A673 (cell line): ENCODE measurements around the gene EIF2S1. TPM values are rescaled to one million over a fixed set of nuclear protein-coding genes. Genes with fewer than 3 reads are reported as not detected.

Experiments
- Bru-seq: library from RNA; stranded (reverse); fragments of 400-500 nt; gene quantifications from one replicate; lab custom pipeline; 2021; lab: Mats Ljungman, UMichigan
- BruChase-seq, 2 experiments: library from RNA; stranded (reverse); fragments of 400-500 nt; gene quantifications; one replicate each; lab custom pipeline; 2021; lab: Mats Ljungman, UMichigan
- BruUV-seq: library from RNA; stranded (reverse); fragments of 400-500 nt; replicated peaks from 2 replicates; lab custom pipeline; 2021; lab: Mats Ljungman, UMichigan
- CTCF ChIA-PET: fragments of 300-600 bp; sonication (Branson Sonifier 250); formaldehyde crosslinking; loops from one replicate; lab custom pipeline; 2022; ENCODE audit warnings: antibody characterized with exemption; lab: Charles Lee
- POLR2A ChIA-PET: fragments of 300-600 bp; sonication (Branson Sonifier 250); formaldehyde crosslinking; loops from one replicate; lab custom pipeline; 2022; ENCODE audit warnings: antibody characterized with exemption; ENCODE audit not compliant: low non-redundant PET; lab: Charles Lee
- DNase-seq: peaks from one replicate; pipeline ENCODE4 v3.0.0-alpha.2; 2015; ENCODE audit warnings: low spot score
- H3K27ac ChIP-seq: fragments of 200-600 bp; sonication (generic); 2 replicates; pipeline ENCODE4 v1.5.1; 2016; ENCODE audit warnings: mixed run types, low read depth, mild to moderate bottlenecking, mixed read lengths, antibody characterized with exemption, low read length; ENCODE audit not compliant: poor library complexity, severe bottlenecking
- H3K27me3 ChIP-seq: fragments of 200-600 bp; sonication (generic); replicated peaks from 2 replicates; pipeline ENCODE4 v1.6.1; 2017; ENCODE audit warnings: mixed run types, low read depth, mild to moderate bottlenecking, mixed read lengths, antibody characterized with exemption, low read length; ENCODE audit not compliant: insufficient read depth, poor library complexity
- H3K36me3 ChIP-seq: fragments of 200-600 bp; sonication (generic); 2 replicates; pipeline ENCODE4 v1.6.1; 2016; ENCODE audit warnings: mixed run types, mild to moderate bottlenecking, mixed read lengths, antibody characterized with exemption, low read length; ENCODE audit not compliant: insufficient read depth, poor library complexity, severe bottlenecking
- H3K4me1 ChIP-seq: fragments of 200-600 bp; sonication (generic); 2 replicates; pipeline ENCODE4 v1.6.1; 2017; ENCODE audit warnings: mixed run types, mild to moderate bottlenecking, mixed read lengths, antibody characterized with exemption, low read length; ENCODE audit not compliant: insufficient read depth, poor library complexity, severe bottlenecking
- H3K4me3 ChIP-seq: fragments of 200-600 bp; sonication (generic); 2 replicates; pipeline ENCODE4 v1.5.1; 2016; ENCODE audit warnings: low read depth, mixed run types, mild to moderate bottlenecking, mixed read lengths, low read length; ENCODE audit not compliant: poor library complexity, severe bottlenecking
- H3K9me3 ChIP-seq: fragments of 200-600 bp; sonication (generic); 2 replicates; pipeline ENCODE4 v1.6.1; 2016; ENCODE audit warnings: mixed run types, low read depth, mild to moderate bottlenecking, mixed read lengths, antibody characterized with exemption, low read length; ENCODE audit not compliant: poor library complexity, severe bottlenecking
- EZH2 ChIP-seq: fragments of 200-600 bp; sonication (generic); IDR thresholded peaks from 2 replicates; pipeline ENCODE4 v1.6.1; 2017; ENCODE audit warnings: borderline replicate concordance, low read depth, mild to moderate bottlenecking, mixed read lengths, antibody characterized with exemption, low read length; ENCODE audit not compliant: poor library complexity, severe bottlenecking
- intact Hi-C: fragments of 100-400 bp; cut with micrococcal nuclease; formaldehyde crosslinking; loops from one replicate; pipeline ENCODE4 v1.10.0; 2022; ENCODE audit not compliant: unreplicated experiment
- long read RNA-seq: library from polyadenylated mRNA; stranded (forward); transcript quantifications from one replicate; pipeline ENCODE4 v2.0.0, GENCODE V29; 2022
- total RNA-seq: library from RNA; stranded (reverse); gene quantifications from 2 replicates; pipeline ENCODE4 v1.2.3, GENCODE V29; 2021
- TF ChIP-seq, protein P1 (sequence below): fragments of 300-800, 200-600 bp; sonication (generic); conservative IDR thresholded peaks from 2 replicates; pipeline ENCODE4 v1.5.1; 2017; ENCODE audit warnings: low read depth, mild to moderate bottlenecking, antibody characterized with exemption, low read length, moderate library complexity, mixed read lengths

Gene EIF2S1
- total RNA-seq (236 and 302 TPM in 2 replicates), Bru-seq, nascent RNA (percentile 96 among the genes with signal in this experiment), BruChase-seq, experiment 1, labeled RNA remaining after a 2-hour chase (percentile 95 among the genes with signal in this experiment), BruChase-seq, experiment 2, labeled RNA remaining after a 6-hour chase (percentile 97 among the genes with signal in this experiment)
- long read RNA-seq, full-length matches to known transcripts, result 575 of 592 reads
- long read RNA-seq, partial matches to known transcripts, result 6 of 592 reads
- long read RNA-seq, other reads (novel, unspliced or antisense), result 11 of 592 reads

DNA sequence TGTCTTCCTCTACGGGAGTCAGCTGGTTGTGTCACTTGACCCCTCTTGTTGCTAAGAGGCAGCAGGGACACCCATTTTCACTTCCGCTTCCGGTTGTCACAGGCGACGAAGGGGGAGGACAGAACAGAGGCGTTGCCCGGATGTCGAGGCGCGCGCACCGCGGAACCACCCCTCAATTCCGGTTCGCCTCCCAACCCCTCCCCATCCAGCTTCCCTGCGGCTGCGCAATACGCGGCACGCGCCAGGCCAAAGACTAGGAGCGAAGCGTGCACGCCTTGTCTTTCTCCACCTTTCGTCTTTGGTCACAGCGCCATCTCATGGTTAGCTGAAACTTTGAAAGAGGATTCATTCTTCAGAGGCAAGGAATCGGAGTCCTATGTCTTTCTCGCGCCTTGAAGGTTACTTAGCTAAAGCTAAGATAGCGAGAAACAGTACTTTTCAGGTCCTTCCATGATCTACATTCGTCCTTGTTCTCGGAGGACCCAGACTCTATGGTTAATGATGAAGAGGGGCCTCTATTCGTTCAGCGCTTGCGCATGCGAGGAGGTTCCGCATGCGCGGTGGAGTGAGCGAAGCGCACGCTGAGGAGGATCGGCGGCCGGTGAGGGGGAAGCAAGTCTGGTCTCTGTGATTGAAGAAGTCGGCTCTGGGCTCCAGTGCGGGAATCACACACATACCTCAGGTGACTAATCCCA, at the start of gene EIF2S1, which contains the start of gene ATP6V1D:
Gene EIF2S1 (plus strand): TSS at position 554 of the 695 bp plus-strand sequence. CDS start 4,440 bp downstream, outside the sequence.
Gene ATP6V1D (minus strand): TSS at position 30 of the 695 bp plus-strand sequence. CDS start 106 bp downstream, outside the sequence.
- Histone ChIP-seq H3K27ac (peak within 1 kb of the TSS; percentile 99), H3K36me3 (peaks cover 20% of the 10 kb centered on the region), H3K9me3 (no peaks in the 10 kb centered on the region), H3K4me1 (peaks cover 31% of the 10 kb centered on the region), H3K4me3 (peak within 1 kb of the TSS; percentile 86), H3K27me3 (no peaks in the 10 kb centered on the region)
- ChIA-PET CTCF (interaction anchor here (0.6 to 1.3 kb wide), 10 partner anchors 12 to 457 kb away, joined by 3 to 10 read pairs (median 4); partner anchors contain the start of genes RDH11 and ZFYVE26), POLR2A (interaction anchor here (0.6 kb wide), 1 partner anchor 12 kb away, joined by 4 read pairs; no protein-coding TSS in a partner anchor)
- no TSS peak for BruUV-seq
- TF ChIP-seq, protein P1, sequence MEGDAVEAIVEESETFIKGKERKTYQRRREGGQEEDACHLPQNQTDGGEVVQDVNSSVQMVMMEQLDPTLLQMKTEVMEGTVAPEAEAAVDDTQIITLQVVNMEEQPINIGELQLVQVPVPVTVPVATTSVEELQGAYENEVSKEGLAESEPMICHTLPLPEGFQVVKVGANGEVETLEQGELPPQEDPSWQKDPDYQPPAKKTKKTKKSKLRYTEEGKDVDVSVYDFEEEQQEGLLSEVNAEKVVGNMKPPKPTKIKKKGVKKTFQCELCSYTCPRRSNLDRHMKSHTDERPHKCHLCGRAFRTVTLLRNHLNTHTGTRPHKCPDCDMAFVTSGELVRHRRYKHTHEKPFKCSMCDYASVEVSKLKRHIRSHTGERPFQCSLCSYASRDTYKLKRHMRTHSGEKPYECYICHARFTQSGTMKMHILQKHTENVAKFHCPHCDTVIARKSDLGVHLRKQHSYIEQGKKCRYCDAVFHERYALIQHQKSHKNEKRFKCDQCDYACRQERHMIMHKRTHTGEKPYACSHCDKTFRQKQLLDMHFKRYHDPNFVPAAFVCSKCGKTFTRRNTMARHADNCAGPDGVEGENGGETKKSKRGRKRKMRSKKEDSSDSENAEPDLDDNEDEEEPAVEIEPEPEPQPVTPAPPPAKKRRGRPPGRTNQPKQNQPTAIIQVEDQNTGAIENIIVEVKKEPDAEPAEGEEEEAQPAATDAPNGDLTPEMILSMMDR, result peak; percentile 100
- TF ChIP-seq EZH2, result no peak
- DNase-seq, result peak; percentile 99
- intact Hi-C loops, result loop anchor here (5.0 kb wide), 1 partner anchor 193 kb away; no protein-coding TSS in a partner anchor

DNA sequence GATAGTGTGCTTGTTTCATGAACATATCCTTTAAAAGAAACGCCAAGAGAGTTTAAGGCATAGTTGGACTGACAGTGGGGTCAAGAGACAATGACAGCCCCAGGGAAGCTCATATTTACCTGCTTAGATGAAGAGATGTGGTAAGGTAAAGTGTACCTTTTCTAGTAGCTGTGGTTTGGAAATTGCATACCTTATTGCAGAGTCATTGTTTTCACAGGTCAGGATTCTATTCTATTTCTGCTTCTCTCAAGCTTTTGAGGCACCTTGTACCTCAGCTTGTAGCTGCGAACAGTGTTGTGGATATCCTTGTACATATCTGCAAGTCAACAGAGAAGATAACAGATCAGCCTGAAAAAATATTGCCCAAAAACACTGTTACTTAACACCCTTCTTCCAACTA, 48.3 kb upstream of the EIF2S1 start:
- H3K27me3 ChIP-seq, result no peaks in the 10 kb centered on the region
- intact Hi-C loops, result no loop called here
- POLR2A ChIA-PET, result no interaction called here
- TF ChIP-seq, protein P1, result no peak
- no peak for TF ChIP-seq EZH2
- H3K27ac ChIP-seq, result no peak overlapping the region
- H3K9me3 ChIP-seq, result no peaks in the 10 kb centered on the region
- peaks cover 44% of the 10 kb centered on the region for H3K36me3 ChIP-seq
- H3K4me1 ChIP-seq, result peaks cover 15% of the 10 kb centered on the region
- BruUV-seq, result no TSS peak
- no peak for DNase-seq
- H3K4me3 ChIP-seq, result no peak overlapping the region
- CTCF ChIA-PET, result no interaction called here

DNA sequence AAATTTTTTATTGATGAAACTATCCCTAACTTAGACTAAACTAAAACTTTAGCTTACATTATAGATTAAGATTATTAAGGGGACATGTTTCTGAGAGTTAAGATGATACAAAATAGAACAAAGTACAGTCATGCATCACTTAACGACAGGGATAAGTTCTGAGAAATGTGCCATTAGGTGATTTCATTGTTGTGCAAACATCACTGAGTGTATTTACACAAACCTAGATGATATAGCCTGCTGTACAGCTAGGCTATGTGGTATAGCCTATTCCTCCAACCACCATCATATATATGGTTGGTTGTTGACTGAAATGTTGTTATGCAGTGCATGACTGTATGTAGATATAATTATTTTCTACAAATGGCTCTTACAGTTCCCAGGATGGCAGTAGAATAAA, 47.0 kb upstream of the EIF2S1 start:
- Histone ChIP-seq H3K4me1 (peaks cover 2% of the 10 kb centered on the region), H3K4me3 (no peak overlapping the region), H3K9me3 (no peaks in the 10 kb centered on the region), H3K36me3 (peaks cover 54% of the 10 kb centered on the region), H3K27me3 (no peaks in the 10 kb centered on the region), H3K27ac (no peak overlapping the region)
- DNase-seq, result no peak
- no TSS peak for BruUV-seq
- ChIA-PET POLR2A (no interaction called here), CTCF (no interaction called here)
- intact Hi-C loops, result no loop called here
- no peak for TF ChIP-seq EZH2
- TF ChIP-seq, protein P1, result no peak
